ENCODE results near the gene BLVRA. TPM values are rescaled to one million over a fixed set of nuclear protein-coding genes. Genes with fewer than 3 reads are reported as not detected.
A peak's percentile ranks its signal among the peaks of the same experiment; 100 is the strongest.
"Not testable (repeated sequence)": the region's sequence is repeated elsewhere in the genome, so short reads cannot be mapped to it uniquely, and the experiment has no call there.

BLVRA gene
- 16.3 TPM for total RNA-seq

DNA sequence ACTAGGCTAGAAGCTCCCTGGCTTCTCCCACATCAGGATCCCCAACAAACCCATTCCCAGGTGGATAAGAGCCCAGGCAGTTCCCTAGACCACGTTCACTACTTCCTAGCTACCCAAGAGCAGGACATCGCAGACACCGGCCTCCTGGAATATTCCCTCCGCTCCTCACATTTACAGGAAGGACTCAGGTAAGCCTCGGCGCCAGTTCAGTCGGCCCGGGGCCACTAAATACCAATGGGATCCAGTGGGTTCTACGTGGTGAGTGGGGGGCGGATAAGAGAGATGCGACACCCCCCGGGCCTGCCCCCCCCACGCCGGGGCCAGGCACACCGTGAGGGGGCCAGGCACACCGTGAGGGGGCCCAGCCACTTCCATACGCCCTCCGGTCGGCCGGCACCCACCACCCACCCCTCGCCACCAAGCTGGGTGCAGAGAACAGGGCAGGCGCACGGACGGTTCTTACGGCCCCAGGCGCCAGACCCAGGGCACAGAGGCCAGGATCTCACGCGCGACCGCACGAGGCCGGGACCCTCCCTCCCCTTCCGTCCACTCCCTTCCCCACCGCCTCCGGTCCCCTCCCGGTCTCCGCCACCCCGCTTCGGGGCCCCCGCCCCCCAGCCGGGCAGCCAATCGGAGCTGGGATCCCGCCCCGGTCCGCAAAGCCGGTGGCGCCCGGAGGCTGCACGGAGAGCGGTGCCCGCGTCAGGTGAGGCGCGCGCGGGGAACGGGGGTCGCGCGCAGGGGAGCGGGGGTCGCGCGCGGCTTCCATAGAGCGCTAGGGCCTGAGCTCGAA lies at the start of gene BLVRA:
BLVRA (plus strand) TSS at position 652 of the 793 bp plus-strand sequence. CDS start 12,479 bp downstream, outside the sequence.
- FAIRE-seq (no peak), DNase-seq (ENCODE audit: low spot score in 2 of 2) (peak; percentile 80 to 83)

- DNase-seq (ENCODE audit: low spot score in 2 of 2), result no peak
- FAIRE-seq, result no peak
Measured at GRCh38 chr7:43711503-43711902, 47.0 kb upstream of the BLVRA start.

GRCh38 chr7:43715966-43716365 lies 42.5 kb upstream of the BLVRA start:
- not testable (repeated sequence) for FAIRE-seq; DNase-seq (ENCODE audit: low spot score in 2 of 2)

DNA sequence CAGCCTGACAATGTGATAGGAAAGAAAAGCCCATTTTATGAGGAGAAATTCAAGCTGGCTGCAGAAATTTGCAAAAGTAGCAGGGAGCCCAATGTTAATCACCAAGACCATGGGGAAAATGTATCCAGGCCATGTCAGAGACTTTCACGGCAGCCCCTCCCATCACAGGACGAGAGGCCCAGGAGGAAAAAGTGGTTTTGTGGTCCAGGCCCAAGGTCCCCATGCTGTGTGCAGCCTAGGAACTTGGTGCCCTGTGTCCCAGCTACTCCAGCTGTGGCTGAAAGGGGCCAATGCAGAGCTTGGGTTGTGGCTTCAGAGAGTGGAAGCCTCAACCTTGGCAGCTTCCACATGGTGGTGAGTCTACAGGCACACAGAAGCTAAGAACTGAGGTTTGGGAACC lies 41.9 kb upstream of the BLVRA start:
- DNase-seq (ENCODE audit: low spot score in 2 of 2), result no peak
- no peak for FAIRE-seq

GRCh38 chr7:43721193-43721806 lies 37.2 kb upstream of the BLVRA start:
- peak; percentile 16 to 32 for DNase-seq (ENCODE audit: low spot score in 2 of 2)
- peak; percentile 88 for FAIRE-seq

GRCh38 chr7:43723007-43723341 lies 35.5 kb upstream of the BLVRA start:
- FAIRE-seq, result no peak
- no peak for DNase-seq (ENCODE audit: low spot score in 2 of 2)

DNA sequence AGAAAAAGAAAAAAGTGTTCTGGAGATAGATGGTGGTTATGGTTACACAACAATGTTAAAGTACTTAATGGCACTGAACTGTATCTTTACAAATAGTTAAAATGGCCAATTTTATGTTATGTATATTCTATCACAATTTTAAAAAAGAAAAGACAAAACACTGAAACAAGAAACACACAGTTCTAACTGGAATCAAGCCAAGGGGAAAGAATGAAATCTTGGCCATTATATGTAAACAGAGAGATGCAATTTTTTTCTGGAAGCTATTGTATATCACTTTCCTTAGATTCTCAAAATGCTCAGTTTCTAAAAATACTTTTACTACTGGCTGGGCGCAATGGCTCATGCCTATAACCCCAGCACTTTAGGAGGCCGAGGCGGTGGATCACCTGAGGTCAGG lies 33.2 kb upstream of the BLVRA start:
- no peak for DNase-seq (ENCODE audit: low spot score in 2 of 2)
- no peak for FAIRE-seq

- FAIRE-seq (no peak), DNase-seq (ENCODE audit: low spot score in 2 of 2) (no peak)
Measured at GRCh38 chr7:43726466-43726865, 32.0 kb upstream of the BLVRA start.

DNA sequence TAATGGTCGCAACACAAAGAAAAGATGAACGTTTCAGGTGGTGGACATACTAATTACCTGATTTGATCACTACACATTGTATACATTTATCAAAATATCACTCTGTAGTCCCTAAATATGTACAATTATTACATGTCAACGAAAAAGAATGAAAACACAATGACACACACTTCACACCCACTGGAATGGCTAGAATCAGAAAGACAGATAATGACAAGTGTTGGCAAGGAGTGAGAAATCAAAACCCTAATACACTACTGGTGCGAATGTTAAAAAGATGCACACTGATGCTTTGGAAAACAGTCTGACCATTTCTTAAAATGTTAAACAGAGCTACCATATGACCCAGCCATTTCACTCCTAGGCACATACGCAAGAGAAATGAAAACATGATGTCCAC lies 31.5 kb upstream of the BLVRA start:
- FAIRE-seq (no peak), DNase-seq (ENCODE audit: low spot score in 2 of 2) (no peak)

GRCh38 chr7:43727494-43727893 lies 31.0 kb upstream of the BLVRA start:
- no peak for FAIRE-seq
- no peak for DNase-seq (ENCODE audit: low spot score in 2 of 2)

- peak; percentile 58 to 74 for DNase-seq (ENCODE audit: low spot score in 2 of 2)
- FAIRE-seq, result no peak
Measured at GRCh38 chr7:43729214-43729923, 29.1 kb upstream of the BLVRA start, which contains the start of gene COA1. COA1 (minus strand) TSS chr7:43729523; CDS start chr7:43648614, 80,909 bp downstream.

DNA sequence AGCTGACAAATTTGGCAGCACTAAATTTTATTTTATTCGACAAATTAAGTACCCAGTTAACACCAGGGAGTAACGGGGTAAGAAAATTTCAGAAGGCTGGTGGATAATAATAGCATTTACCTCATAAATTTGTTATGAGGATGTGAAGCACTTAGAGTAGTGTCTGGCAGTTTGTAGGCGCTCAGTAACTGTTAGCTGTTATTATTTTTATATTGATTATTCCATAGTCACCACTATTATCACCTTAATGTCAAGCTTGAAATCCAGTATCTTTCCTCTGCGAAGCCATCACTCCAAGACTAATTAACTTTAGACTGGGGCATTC lies 28.6 kb upstream of the BLVRA start:
- no peak for DNase-seq (ENCODE audit: low spot score in 2 of 2)
- no peak for FAIRE-seq

GRCh38 chr7:43731494-43731893 lies 27.0 kb upstream of the BLVRA start:
- DNase-seq (ENCODE audit: low spot score in 2 of 2); FAIRE-seq: not testable (repeated sequence)

DNA sequence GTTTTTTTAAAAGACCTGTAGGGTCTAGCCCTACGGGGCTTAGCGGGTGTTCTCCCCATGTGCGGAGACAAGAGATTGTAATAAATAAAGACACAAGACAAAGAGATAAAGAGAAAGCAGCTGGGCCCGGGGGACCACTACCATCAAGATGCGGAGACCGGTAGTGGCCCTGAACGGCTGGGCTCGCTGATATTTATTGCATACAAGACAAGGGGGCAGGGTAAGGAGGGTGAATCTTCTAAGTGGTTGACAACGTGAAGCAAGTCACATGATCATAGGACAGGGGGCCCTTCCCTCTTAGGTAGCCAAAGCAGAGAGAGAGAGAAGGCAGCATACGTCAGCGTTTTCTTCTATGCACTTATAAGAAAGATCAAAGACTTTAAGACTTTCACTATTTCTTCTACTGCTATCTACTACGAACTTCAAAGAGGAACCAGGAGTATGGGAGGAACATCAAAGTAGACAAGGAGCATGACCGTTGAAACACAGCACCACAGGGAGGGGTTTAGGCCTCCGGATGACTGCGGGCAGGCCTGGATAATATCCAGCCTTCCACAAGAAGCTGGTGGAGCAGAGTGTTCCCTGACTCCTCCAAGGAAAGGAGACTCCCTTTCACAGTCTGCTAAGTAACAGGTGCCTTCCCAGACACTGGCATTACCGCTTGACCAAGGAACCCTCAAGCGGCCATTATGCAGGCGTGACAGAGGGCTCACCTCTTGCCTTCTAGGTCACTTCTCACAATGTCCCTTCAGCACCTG lies 23.7 kb upstream of the BLVRA start:
- DNase-seq (ENCODE audit: low spot score in 2 of 2); FAIRE-seq: not testable (repeated sequence)

- DNase-seq (ENCODE audit: low spot score in 2 of 2), result no peak
- FAIRE-seq, result no peak
Measured at GRCh38 chr7:43735403-43735801, 23.1 kb upstream of the BLVRA start.

DNA sequence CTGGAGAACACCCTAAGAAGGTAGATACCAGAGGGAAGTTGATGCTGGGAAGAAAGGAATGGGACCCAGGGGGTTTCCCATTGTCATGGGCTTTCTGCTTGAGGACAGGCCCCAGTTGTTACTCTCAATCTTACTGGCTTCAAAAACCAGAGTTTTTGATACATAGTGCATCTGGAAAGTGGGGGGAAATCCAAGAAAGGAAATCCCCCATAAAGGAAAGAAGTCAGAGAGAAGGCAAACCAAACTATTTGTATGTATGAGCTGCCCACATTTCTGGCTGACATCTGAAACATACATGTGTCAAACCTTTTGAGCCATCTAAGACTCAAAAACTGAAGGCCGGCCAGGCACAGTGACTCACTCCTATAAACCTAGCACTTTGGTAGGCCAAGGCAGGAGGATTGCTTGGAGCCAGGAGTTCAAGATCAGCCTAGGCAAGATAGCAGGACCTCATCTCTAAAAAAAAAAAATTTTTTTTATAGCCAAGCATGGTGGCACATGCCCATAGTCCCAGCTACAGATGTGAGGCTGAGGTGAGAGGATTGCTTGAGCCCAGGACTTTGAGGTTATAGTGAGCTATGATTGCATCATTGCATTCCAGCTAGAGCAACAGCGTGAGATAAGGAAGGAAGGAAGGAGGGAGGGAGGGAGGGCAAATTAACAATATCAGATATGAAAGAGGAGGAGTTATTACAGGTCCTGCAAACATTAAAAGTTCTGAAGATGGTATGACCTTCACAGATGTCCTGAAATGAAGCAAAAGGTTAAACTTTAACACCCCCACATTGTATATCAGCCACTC lies 22.5 kb upstream of the BLVRA start:
- FAIRE-seq (no peak), DNase-seq (ENCODE audit: low spot score in 2 of 2) (no peak)

DNA sequence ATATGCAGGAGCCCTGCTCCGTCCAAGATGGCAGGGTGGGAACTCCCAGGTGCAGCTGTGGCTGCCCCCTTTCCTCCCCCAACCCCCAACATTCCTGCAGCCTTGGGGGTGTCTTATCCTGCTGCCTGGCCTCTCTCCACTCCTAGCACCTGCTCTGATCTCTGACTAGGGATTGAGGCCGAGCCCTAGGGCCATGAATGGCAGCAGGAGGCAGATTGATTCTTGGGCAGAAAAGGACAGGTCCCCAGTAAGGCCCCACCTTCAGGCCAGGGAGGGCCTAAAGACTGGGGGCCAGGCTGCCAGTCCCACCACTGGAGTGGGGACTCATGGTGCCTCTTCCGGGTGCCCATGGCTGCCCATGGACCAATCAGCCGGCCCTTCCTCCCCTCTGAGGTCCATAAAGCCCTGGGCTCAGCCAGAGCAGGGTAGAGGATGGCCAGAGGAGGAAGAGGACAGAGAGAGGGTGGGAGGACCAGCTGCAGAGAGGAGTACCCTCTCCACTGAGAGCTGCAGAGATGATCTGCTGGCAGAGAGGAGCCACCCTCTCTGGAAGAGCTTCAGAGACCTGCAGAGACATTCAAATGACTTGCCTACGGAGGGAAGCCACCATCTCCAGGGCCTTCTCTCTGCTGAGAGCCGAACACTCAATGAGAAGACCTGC lies 20.9 kb upstream of the BLVRA start:
- DNase-seq (ENCODE audit: low spot score in 2 of 2) (no peak), FAIRE-seq (no peak)

DNA sequence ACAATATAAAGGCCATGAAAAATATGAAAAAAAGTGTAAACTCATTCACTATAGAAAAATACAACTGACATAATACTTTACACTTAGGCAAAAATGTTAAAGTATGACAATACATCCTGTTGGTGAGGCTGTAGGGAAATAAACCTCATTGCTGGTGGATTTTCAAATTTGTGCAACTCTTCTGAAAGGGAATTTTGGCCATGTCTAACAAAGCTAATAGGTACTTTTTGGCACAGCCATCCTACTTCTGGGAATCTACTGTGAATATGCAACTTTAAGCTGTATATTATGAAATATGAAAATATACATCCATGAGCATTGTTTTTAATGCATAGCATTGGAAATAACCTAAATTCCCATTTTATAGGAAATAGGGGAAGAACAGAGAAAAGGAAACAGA lies 15.8 kb upstream of the BLVRA start:
- no peak for FAIRE-seq
- no peak for DNase-seq (ENCODE audit: low spot score in 2 of 2)

DNA sequence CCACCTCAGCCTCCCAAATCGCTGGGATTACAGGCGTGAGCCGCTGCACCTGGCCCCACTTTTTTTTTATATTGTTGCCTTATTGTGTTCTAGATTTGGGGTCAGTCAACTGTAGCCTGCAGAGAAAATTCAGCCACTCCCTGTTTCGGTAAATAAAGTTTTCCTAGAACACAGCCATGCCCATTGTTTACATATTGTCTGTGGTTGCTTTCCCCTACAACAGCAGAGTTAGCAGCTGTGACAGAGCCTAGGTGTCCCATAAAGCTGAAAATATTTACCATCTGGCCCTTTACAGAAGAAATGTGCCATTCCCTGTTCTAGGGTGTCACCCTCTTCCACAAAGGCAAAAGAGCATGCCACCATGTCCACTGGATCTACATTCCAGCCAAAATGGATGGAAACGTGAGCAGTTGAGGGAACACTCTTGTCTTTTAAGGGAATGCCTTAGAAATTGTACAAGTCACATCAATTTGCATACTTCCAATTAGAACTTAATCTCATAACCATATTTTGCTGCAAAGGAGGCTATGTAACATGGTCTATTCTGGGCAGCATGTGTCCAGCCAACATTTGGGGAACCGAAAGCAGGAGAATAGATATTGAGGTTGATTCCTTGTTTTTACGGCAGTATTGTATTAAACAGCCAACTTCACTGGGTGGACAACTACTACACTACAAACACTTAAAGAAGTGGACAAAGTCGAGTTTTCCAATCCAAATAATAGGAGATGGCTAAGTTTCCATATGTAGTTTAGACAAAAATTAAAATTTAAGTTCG lies 11.0 kb upstream of the BLVRA start:
- DNase-seq (ENCODE audit: low spot score in 2 of 2), result no peak
- FAIRE-seq, result no peak
